ENCODE results near the gene NTRK2. TPM values are rescaled to one million over a fixed set of nuclear protein-coding genes. Genes with fewer than 3 reads are reported as not detected.

The NTRK2 gene
- total and polyA plus RNA-seq, 4 donors = 0.26 to 1.4 (median 0.56) TPM

GRCh38 chr9:84759804-84760203 is 90.3 kb downstream of the NTRK2 start:
- 64% methylated on average over 2 of the region's 2 CpGs for WGBS
- H3K4me1 ChIP-seq (ENCODE audit: control insufficient read depth in 4 of 4, insufficient read depth in 4 of 4, low read length in 3 of 4) = no peaks in the 10 kb centered on the region

More at GRCh38 chr9:84759804-84760203, 90.3 kb downstream of the NTRK2 start:
- DNase-seq (ENCODE audit: low spot score) = no peak
- Histone ChIP-seq H3K27ac (ENCODE audit: low read depth in 1 of 2, low read length in 2 of 2) (no peak overlapping the region), H3K9ac (ENCODE audit: low read depth in 1 of 2, low read length in 2 of 2) (no peak overlapping the region), H3K36me3 (ENCODE audit: control insufficient read depth in 4 of 4, insufficient read depth in 3 of 4, low read depth in 1 of 4, low read length in 3 of 4) (no peaks in the 10 kb centered on the region), H3K9me3 (ENCODE audit: control insufficient read depth in 4 of 4, low read length in 3 of 4) (peaks cover 0 to 5% (median 0%) of the 10 kb centered on the region in 4 donors), H3K4me3 (ENCODE audit: low read depth in 1 of 3, low read length in 3 of 3) (no peak overlapping the region), H3K27me3 (ENCODE audit: control insufficient read depth in 4 of 4, insufficient read depth in 4 of 4, low read length in 3 of 4) (peaks cover 0 to 5% (median 0%) of the 10 kb centered on the region in 4 donors)
- TF ChIP-seq HNF4G (IDR thresholded peaks at IDR 0.05) (no peak), JUND (IDR thresholded peaks at IDR 0.05) (no peak), NR2F2 (IDR thresholded peaks at IDR 0.05) (no peak), ZBTB33 (IDR thresholded peaks at IDR 0.05) (no peak), HNF4A (conservative IDR thresholded peaks at IDR 0.05) (no peak), YY1 (IDR thresholded peaks at IDR 0.05) (no peak), TAF1 (conservative IDR thresholded peaks at IDR 0.05) (no peak), RXRA (IDR thresholded peaks at IDR 0.05) (no peak), ATF3 (IDR thresholded peaks at IDR 0.05) (no peak), SP1 (IDR thresholded peaks at IDR 0.05) (no peak), RAD21 (IDR thresholded peaks at IDR 0.05) (no peak), GABPA (IDR thresholded peaks at IDR 0.05 in 1 of 2, conservative IDR thresholded peaks at IDR 0.05 in 1 of 2) (no peak), FOXA2 (IDR thresholded peaks at IDR 0.05) (no peak), MAX (IDR thresholded peaks at IDR 0.05) (no peak), FOXA1 (IDR thresholded peaks at IDR 0.05) (no peak), EGR1 (IDR thresholded peaks at IDR 0.05; ENCODE audit: low read depth in 2 of 2) (no peak), CTCF (IDR thresholded peaks at IDR 0.05; ENCODE audit: low read depth, low read length, missing input control) (no peak), REST (IDR thresholded peaks at IDR 0.05) (no peak)
